ENCODE results near the gene PRG3. TPM values are rescaled to one million over a fixed set of nuclear protein-coding genes. Genes with fewer than 3 reads are reported as not detected.

The PRG3 gene
- total RNA-seq, 2 donors from 2014 or later = not detected

DNA sequence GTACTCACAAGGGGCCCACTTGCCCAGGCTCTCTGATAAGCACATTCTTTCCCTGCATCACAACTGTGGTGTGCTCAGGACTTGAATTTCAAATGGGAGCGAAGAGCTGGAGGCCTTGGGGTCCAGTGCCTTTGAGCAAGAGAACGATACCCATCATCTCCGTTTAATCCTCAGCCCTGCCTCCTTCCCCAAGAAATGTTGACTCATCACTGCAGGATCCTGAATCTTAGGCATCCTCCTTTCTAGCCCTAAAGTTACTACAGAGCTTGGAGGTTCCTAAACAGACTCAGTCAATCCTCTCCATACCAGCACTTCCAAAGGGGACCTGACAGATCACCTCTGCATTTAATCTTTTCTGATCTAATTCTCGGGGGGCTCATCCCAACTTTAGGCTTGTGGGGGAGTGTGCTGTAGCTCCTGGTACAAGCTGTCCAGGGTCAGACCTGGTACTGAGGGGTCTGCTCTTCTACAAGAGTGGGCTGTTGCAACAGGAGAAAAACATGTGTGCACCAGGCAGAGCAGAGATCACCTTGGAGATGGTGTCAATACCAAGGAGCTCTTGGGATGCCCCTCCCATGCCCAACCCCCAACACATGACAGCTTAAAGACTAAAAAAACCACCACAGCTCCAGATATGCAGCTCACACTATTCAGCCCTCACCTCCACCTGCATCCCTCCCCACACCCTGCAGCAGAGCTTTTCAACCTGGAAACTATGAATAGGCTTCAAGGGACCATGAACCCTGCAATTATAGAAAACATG lies 13.4 kb upstream of the PRG3 start:
- H3K36me3 ChIP-seq (replicated peaks in 1 of 2; ENCODE audit: insufficient read depth in 1 of 2, low read depth in 2 of 2) = no peaks in the 10 kb centered on the region
- WGBS, 2 donors = 55 to 76% methylated on average over 4 of the region's 4 CpGs
- H3K27ac ChIP-seq = no peak overlapping the region
- no peak overlapping the region for H3K4me3 ChIP-seq
- intact Hi-C loops (cut with DNase I) = no loop called here
- TF ChIP-seq, protein P1, sequence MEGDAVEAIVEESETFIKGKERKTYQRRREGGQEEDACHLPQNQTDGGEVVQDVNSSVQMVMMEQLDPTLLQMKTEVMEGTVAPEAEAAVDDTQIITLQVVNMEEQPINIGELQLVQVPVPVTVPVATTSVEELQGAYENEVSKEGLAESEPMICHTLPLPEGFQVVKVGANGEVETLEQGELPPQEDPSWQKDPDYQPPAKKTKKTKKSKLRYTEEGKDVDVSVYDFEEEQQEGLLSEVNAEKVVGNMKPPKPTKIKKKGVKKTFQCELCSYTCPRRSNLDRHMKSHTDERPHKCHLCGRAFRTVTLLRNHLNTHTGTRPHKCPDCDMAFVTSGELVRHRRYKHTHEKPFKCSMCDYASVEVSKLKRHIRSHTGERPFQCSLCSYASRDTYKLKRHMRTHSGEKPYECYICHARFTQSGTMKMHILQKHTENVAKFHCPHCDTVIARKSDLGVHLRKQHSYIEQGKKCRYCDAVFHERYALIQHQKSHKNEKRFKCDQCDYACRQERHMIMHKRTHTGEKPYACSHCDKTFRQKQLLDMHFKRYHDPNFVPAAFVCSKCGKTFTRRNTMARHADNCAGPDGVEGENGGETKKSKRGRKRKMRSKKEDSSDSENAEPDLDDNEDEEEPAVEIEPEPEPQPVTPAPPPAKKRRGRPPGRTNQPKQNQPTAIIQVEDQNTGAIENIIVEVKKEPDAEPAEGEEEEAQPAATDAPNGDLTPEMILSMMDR (IDR thresholded peaks at IDR 0.05) = no peak
- TF ChIP-seq POLR2A (IDR thresholded peaks at IDR 0.05) = no peak
- no peaks in the 10 kb centered on the region for H3K27me3 ChIP-seq
- no peak for DNase-seq
- no peaks in the 10 kb centered on the region for H3K4me1 ChIP-seq
- no peak for ATAC-seq
- no peaks in the 10 kb centered on the region for H3K9me3 ChIP-seq

DNA sequence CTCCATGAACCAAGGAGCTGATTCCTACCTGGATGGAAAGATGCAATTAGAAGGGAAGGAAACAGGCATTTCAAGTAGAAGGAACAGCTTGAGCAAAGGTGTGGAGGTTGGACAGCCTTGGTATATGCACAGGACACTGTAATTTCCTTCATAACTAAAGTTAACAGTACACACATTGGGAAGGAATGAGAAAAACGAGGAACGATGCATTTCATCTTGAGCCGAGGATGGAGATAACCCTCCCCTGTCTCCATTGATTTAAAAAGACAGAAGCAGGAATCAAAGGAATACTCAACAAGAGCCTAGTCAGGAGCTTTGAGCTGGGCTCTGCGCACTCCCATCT lies 11.8 kb upstream of the PRG3 start:
- ATAC-seq (no peak), DNase-seq (no peak)
- 73 to 83% methylated on average over 4 of the region's 4 CpGs for WGBS, 2 donors
- H3K27ac ChIP-seq = no peak overlapping the region
- no peaks in the 10 kb centered on the region for H3K27me3 ChIP-seq
- no peak for TF ChIP-seq POLR2A (IDR thresholded peaks at IDR 0.05)
- TF ChIP-seq, protein P1 (IDR thresholded peaks at IDR 0.05) = no peak
- no peaks in the 10 kb centered on the region for H3K4me1 ChIP-seq
- no peaks in the 10 kb centered on the region for H3K36me3 ChIP-seq (replicated peaks in 1 of 2; ENCODE audit: insufficient read depth in 1 of 2, low read depth in 2 of 2)
- intact Hi-C loops (cut with DNase I) = no loop called here
- no peaks in the 10 kb centered on the region for H3K9me3 ChIP-seq
- no peak overlapping the region for H3K4me3 ChIP-seq

DNA sequence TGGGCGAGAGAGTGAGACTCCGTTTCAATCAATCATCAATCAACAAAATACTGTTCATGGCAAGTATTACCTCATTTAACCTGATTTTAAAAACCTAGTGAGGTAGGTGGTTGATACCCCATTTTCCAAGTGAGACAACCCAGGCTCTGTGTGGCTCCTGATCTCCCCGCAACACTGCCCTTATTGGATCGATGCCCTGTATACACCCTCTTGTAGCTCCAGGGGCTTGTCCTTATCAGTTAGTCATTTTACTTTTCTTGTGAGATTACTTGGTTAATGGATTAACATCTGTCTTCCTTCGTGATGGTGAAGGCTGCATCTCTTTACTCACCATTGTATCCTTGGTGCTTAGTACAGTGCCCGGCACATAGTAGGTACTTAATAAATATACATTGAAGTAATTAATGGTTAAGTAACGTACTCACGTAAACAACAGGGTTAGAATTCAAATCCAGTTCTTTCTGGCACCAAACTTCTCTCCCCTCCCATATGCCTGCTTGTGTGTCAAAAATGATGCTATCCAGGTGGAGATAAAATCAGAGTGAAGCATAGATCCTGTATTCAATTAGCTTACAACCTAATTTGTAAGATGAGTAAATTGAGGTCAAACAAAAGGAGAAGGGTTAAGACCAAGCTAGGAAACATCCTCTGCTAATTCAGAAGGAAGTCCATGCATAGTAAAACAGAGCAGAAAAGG lies 11.3 kb upstream of the PRG3 start:
- Histone ChIP-seq H3K9me3 (no peaks in the 10 kb centered on the region), H3K4me1 (no peaks in the 10 kb centered on the region), H3K36me3 (replicated peaks in 1 of 2; ENCODE audit: insufficient read depth in 1 of 2, low read depth in 2 of 2) (no peaks in the 10 kb centered on the region), H3K4me3 (no peak overlapping the region), H3K27me3 (no peaks in the 10 kb centered on the region), H3K27ac (no peak overlapping the region)
- intact Hi-C loops (cut with DNase I) = no loop called here
- DNase-seq (no peak), ATAC-seq (no peak)
- 65 to 83% methylated on average over 8 of the region's 8 CpGs for WGBS, 2 donors
- TF ChIP-seq, protein P1 (IDR thresholded peaks at IDR 0.05) = no peak
- no peak for TF ChIP-seq POLR2A (IDR thresholded peaks at IDR 0.05)

DNA sequence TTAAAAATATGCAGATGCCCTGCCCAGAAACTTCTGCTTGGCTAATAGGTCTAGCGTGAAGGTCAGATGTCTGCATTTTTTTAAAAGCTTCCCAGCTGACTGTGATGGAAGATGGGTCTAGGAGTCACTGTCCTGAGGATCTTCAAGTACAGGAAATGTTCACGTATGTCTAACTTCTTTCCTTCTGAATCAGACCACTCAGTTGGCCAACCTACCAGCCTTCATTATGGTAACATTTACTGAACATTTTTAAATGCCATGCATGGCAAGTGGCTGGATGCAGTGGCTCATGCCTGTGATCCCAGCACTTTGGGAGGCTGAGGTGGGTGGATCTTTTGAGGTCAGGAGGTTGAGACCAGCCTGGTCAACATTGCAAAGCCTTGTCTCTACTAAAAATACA lies 10.6 kb upstream of the PRG3 start:
- Histone ChIP-seq H3K9me3 (no peaks in the 10 kb centered on the region), H3K36me3 (replicated peaks in 1 of 2; ENCODE audit: insufficient read depth in 1 of 2, low read depth in 2 of 2) (no peaks in the 10 kb centered on the region), H3K27ac (no peak overlapping the region), H3K27me3 (no peaks in the 10 kb centered on the region), H3K4me1 (no peaks in the 10 kb centered on the region), H3K4me3 (no peak overlapping the region)
- ATAC-seq (no peak), DNase-seq (no peak)
- 65 to 88% methylated on average over 2 of the region's 2 CpGs for WGBS, 2 donors
- intact Hi-C loops (cut with DNase I) = no loop called here
- TF ChIP-seq, protein P1 (IDR thresholded peaks at IDR 0.05) = no peak
- TF ChIP-seq POLR2A (IDR thresholded peaks at IDR 0.05) = no peak
